K562 treated with DMSO at 1 percent for 4 hours (cell line): ENCODE measurements around the gene PROCA1. TPM values are rescaled to one million over a fixed set of nuclear protein-coding genes. Genes with fewer than 3 reads are reported as not detected.

Experiments used
- total RNA-seq: library from RNA; unstranded; fragments of 300-600 nt; gene quantifications from 2 replicates; pipeline ENCODE4 v1.2.3, GENCODE V29; 2022; ENCODE audit not compliant: insufficient read depth

Gene PROCA1, protein sequence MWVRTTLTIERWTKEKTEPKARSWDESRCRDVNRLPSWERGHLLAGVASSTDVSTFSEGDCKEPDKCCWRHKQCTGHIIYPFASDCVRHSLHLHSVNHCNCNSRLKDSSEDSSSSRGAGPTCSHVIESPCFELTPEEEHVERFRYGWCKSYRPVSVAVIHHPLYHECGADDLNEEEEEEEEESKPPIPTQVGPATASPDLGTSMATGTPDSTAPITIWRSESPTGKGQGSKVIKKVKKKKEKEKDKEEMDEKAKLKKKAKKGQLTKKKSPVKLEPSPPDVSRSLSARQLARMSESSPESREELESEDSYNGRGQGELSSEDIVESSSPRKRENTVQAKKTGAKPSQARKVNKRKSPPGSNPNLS
- 5.4 and 5.6 TPM in 2 replicates for total RNA-seq

DNA sequence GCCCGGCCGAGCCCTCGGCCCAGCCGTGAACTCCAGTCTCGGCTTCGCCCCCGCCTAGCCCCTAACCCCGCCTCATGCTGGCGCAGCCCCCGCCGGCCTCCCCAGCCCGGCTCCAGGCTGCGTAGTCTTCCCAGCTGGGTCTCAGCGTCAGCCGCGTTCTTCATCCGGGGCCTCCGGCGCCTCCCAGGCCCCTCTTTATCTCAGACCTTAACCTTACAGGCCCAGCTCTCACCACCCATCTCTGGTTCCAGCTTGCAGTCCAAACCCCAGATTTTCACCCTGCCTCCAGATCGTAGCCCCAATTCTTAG is at the start of gene PROCA1:
Gene PROCA1, minus strand, starts transcription at position 166 of the 309 bp plus-strand sequence. CDS start 228 bp downstream, outside the sequence.

DNA sequence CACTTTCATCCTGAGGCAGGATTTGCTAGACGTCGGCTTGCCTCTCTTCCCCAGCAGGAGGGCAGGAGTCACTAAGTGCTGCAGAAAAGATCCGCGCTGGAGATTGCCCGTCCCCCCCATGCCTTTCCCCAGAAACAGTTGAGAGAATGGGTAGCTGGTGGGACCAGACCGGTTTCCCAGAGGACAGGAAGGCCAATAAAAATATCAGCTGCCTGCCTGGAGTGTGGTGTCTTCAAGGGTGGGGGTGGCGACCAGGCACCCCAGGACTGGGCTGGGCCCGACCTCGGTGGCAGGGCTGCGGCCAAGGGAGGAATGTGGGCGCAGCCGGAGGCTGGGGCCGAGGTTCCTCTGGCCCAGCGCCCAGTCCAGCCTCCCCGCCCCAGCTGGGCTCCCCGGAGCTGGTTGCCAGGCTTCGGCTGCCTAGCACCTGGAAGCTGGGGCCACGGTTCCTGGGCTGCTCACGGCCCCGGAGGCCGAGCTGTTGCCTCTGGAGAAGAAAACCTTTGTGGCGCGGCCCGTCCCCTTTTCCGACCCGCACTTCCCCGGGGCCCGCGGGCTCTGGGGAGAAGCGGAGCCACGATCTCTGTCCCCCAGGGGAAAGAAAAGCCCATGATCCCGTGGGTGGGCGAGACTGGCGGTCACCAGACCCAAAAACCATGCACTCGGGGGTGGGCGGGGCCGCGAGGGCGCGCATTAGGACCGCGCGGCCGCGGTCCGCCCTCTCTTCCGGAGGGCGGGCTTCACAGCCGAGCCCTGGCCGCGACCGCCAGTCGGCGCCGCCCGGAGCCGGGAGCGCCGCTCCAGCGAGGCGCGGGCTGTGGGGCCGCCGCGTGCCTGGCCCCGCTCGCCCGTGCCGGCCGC is 31.8 kb upstream of the PROCA1 start, which contains the start of gene TRAF4:
Gene TRAF4, plus strand, starts transcription at position 769 of the 861 bp plus-strand sequence. CDS start 102 bp downstream, outside the sequence.

DNA sequence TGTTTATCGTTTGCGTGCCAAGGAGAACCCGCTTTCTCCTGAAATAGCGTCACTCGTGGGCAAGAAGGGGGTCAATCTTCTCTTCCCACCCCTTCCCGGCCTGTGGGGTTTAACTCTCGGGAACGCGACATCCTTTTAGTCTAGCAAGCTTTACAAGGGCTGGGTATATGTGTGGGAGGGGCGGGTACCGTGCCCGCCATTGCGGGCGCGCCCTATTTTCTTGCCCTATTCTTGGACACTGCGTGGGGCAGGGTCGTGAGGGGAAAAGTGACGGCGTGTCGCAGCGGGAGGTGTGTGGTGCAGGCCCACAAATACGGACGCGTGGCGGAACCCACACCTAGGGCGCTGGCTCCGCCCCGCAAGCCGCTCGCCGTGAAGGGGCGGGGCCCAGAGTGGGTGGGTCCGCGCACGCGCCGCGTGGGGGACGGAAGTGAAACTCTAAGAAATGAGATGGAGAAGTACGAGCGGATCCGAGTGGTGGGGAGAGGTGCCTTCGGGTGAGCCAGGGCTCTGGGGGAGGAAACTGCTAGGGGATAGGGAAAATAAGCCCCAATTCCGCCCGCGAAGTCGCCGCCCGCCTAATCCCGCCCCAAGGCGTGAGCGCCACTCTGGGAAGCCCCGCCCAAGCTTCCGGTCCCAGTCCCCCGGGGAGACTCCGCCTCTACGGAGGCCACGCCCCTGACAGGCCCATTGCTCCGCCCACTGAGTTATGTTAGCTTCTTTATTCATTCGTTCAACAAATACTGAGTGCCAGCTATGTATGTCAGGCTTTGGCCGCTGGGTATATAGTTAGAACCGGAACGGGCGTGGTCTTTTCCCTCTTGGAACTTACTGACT is 16.9 kb upstream of the PROCA1 start, which contains the start of gene NEK8:
Gene NEK8, plus strand, starts transcription at position 425 of the 837 bp plus-strand sequence. Its CDS starts 26 bp downstream, at position 451.

DNA sequence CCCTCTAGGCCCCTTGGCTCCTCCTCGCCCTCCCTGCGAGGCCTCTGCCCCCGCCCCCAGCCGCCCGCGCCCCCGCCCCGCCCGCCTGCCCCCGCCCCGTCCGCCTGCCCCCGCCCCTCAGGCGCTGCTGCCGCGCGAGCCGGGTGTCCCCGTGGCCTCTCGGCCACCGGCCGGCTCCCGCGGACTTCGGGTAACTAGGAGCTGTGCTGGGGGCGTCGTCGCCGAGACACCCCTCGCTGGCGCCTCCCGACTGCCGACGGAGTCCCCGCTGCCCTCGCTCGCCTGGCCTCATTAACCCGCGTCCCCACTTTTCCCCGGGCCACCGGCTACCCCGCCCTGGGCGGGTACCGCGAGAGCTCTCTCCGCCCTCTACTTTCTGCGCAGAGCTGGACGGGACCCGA is 14.5 kb upstream of the PROCA1 start, which contains the start of gene TLCD1:
Gene TLCD1, minus strand, starts transcription at position 8 of the 401 bp plus-strand sequence. CDS start 136 bp downstream, outside the sequence.

DNA sequence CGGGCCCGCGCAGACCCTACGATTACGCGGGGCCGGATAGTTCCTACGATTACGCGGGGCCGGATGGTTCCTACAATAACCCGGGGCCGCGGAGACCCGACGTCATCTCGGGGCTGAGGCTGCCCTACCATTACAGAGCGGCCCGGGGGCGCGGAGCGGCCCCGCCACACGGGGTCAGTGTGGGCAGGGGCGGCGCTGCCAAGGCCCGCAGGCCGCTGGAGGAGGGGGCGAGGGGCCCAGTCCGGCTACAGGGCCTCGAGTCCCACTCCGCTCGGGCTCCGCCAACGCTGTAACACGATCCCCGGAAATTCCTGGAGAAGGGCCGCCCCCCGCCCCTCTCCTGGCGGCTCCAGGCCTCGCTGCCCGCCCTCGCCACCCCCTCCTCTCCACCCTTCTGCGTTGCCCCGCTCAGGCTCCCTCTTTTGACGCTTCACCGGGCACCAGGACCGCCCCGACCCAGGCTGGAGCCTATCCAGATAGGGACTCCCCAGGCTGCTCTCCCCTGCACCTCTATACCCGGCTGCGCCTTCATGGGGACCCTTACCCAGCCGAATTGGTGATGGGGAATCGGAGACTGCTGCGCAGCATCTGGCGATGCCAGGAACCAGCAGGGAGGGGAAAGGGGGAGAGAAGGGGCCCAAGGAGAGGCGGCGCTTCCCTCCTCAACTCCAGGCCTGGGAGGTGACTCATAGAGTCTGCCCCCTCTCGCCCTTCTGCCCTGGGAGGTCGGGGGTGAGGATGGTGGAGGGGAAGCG is 6.1 kb upstream of the PROCA1 start, which contains the start of gene RAB34:
Gene RAB34, minus strand, starts transcription at position 291 of the 755 bp plus-strand sequence. CDS start 602 bp downstream, outside the sequence.

DNA sequence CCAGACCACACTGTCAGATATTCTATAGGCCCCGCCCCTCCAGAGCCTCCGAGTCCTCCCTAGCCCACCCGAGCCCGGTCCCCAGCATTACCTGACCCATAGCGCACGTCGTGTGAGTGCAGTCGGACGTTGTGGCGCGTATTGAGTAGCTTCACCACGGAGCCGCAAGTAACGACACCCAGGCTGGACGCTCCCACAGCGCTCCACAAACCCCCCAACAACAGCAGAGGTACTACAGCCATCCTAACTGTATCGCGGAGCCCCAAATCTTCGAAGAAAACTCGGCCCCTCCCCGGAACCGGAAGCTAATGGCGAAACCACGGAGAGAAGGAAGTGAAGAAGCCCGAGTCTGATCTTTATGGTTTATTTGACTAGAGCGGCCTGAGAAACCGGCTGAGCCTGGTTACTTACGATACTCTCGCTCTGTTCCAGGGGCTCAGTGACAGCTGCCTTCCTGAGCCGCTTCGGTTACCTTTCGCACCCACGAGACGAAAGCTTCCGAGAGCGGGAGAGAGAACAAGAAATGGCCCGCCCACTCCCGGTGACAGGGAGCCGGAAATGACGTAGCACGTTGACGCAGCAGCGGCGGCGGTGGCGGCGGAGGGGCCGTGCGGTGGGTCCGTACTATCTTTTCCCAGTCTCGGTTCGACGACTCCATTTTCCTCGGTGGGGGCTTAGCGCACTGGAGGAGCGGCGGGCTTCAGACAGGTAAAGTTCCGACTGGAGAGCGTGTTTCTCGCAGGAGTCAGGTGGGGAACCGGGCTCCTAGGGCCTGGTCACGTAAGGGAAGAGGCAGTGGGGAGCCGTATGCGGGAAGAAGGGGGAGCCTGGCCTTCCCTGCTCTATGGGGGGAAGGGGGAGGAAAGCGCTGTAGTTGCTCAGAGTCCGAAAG is 49.8 kb downstream of the PROCA1 start, which contains the start of the genes SDF2 and SUPT6H:
Gene SDF2, minus strand, starts transcription at position 272 of the 892 bp plus-strand sequence. Its CDS starts 30 bp downstream, at position 242.
Gene SUPT6H, plus strand, starts transcription at position 571 of the 892 bp plus-strand sequence. CDS start 11,197 bp downstream, outside the sequence.

Other genes with a start within 250 kb of the PROCA1 start
- gene SLC13A2, start 238.2 kb downstream of the PROCA1 start, total RNA-seq: not detected in 2 replicates
- not detected in 2 replicates for gene FOXN1, start 205.5 kb downstream of the PROCA1 start, total RNA-seq
- gene UNC119, start 159.3 kb downstream of the PROCA1 start, total RNA-seq: 29.6 and 34.4 TPM in 2 replicates
- gene PIGS, start 140.4 kb downstream of the PROCA1 start, total RNA-seq: 92.0 and 97.4 TPM in 2 replicates
- 52.1 and 58.6 TPM in 2 replicates for gene ALDOC, start 135.0 kb downstream of the PROCA1 start, total RNA-seq
- gene SPAG5, start 112.9 kb downstream of the PROCA1 start, total RNA-seq: 93.5 and 110 TPM in 2 replicates
- gene RSKR, start 97.7 kb downstream of the PROCA1 start, total RNA-seq: 17.6 and 21.9 TPM in 2 replicates
- gene BLTP2, start 66.7 kb downstream of the PROCA1 start, total RNA-seq: 47.7 and 60.6 TPM in 2 replicates
- 68.5 and 69.2 TPM in 2 replicates for gene SDF2, start 50.0 kb downstream of the PROCA1 start, total RNA-seq
- 54.5 and 61.6 TPM in 2 replicates for gene SUPT6H, start 49.7 kb downstream of the PROCA1 start, total RNA-seq
- not detected in 2 replicates for gene RAB34, start 6.0 kb upstream of the PROCA1 start, total RNA-seq
- gene RPL23A, start 8.1 kb upstream of the PROCA1 start, total RNA-seq: 2,658 and 2,919 TPM in 2 replicates
- gene TLCD1, start 14.3 kb upstream of the PROCA1 start, total RNA-seq: 2.7 and 3.4 TPM in 2 replicates
- 2.2 and 4.7 TPM in 2 replicates for gene NEK8, start 16.9 kb upstream of the PROCA1 start, total RNA-seq
- 85.7 and 116 TPM in 2 replicates for gene TRAF4, start 32.1 kb upstream of the PROCA1 start, total RNA-seq
- 28.4 and 38.5 TPM in 2 replicates for gene FAM222B, start 130.9 kb upstream of the PROCA1 start, total RNA-seq
- 84.1 and 95.8 TPM in 2 replicates for gene ERAL1, start 143.1 kb upstream of the PROCA1 start, total RNA-seq
- 160 and 174 TPM in 2 replicates for gene FLOT2, start 185.8 kb upstream of the PROCA1 start, total RNA-seq
- gene DHRS13, start 191.2 kb upstream of the PROCA1 start, total RNA-seq: 22.7 and 29.7 TPM in 2 replicates
- 27.3 and 34.0 TPM in 2 replicates for gene PHF12, start 239.6 kb upstream of the PROCA1 start, total RNA-seq